ENCODE results near the gene GATC.
"Not testable (repeated sequence)": the region's sequence is repeated elsewhere in the genome, so short reads cannot be mapped to it uniquely, and the experiment has no call there.

Gene GATC

GRCh38 chr12:120432772-120433525, 13.3 kb upstream of the GATC start:
- TF ChIP-seq, protein P1, sequence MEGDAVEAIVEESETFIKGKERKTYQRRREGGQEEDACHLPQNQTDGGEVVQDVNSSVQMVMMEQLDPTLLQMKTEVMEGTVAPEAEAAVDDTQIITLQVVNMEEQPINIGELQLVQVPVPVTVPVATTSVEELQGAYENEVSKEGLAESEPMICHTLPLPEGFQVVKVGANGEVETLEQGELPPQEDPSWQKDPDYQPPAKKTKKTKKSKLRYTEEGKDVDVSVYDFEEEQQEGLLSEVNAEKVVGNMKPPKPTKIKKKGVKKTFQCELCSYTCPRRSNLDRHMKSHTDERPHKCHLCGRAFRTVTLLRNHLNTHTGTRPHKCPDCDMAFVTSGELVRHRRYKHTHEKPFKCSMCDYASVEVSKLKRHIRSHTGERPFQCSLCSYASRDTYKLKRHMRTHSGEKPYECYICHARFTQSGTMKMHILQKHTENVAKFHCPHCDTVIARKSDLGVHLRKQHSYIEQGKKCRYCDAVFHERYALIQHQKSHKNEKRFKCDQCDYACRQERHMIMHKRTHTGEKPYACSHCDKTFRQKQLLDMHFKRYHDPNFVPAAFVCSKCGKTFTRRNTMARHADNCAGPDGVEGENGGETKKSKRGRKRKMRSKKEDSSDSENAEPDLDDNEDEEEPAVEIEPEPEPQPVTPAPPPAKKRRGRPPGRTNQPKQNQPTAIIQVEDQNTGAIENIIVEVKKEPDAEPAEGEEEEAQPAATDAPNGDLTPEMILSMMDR (conservative IDR thresholded peaks at IDR 0.05; ENCODE audit: control insufficient read depth, insufficient read depth, low read depth, low read length): no peak
- no peak for DNase-seq (ENCODE audit: low read depth)
- H3K4me3 ChIP-seq (ENCODE audit: control insufficient read depth, low read depth, low read length): no peak overlapping the region

DNA sequence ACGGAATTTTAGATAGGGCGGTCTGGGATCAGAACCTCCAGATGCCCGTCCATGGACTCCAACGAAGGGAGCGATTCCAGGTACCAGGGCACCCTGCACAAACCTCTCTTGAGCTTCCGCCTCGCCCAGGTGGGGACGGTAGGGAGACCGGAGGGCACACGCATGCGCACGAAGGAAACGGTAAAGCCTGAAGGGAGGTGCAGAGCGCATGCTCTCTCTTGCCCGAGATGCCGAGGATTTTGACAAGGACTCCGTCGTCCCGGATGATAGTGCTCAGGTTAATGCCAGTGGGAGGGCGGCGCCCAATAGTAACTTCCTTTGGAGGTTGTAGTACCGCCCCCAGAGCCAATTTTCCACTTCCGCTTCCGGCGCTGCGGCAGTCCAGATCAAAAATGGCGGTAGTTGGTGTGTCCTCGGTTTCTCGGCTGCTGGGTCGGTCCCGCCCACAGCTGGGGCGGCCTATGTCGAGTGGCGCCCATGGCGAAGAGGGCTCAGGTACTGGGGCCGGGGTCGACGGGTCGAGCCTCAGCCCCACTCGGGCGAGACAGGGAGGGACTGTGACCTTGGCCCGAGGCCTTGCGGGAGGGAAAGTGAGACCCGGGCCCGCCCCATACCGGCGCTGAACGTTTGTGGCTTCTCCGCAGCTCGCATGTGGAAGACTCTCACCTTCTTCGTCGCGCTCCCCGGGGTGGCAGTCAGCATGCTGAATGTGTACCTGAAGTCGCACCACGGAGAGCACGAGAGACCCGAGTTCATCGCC, 8.3 kb upstream of the GATC start, which contains the start of gene COX6A1:
Gene COX6A1 (plus strand): TSS at position 379 of the 760 bp plus-strand sequence. CDS start 14 bp downstream, at position 393.
- DNase-seq (ENCODE audit: low read depth): peak; percentile 95
- TF ChIP-seq, protein P1 (conservative IDR thresholded peaks at IDR 0.05; ENCODE audit: control insufficient read depth, insufficient read depth, low read depth, low read length): no peak
- H3K4me3 ChIP-seq (ENCODE audit: control insufficient read depth, low read depth, low read length): peak within 1 kb of the TSS; percentile 91

DNA sequence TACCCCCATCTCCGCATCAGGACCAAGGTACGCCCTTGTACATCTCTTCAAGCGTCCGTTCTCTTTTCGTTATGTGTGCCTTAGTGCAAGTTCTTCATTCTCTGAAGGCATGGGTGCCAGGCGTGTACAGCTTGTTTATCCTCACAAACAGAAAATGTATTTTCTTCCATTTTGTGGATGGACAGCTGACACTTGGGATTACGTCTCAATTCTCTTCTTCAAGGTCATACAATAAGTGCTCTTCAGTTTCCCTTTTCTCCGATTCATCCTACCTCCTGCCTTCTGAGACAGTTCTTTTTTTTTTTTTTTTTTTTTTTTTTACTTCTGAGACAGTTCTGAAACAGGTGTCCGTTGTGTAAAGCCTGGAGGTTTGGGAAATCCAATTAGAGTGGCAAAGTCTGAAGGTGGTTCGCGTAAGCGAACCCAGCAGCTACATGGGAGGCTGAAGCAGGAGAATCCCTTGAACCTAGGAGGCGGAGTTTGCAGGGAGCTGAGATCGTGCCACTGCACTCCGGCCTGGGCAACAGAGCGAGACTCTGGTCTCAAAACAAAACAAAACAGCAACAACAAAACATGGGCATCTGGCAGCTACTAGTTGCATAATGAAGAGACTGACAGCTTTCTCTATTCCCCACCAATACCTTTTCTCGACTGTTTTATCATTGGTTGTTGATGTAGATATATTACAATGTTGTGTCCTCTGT, 7.6 kb upstream of the GATC start:
- DNase-seq (ENCODE audit: low read depth): no peak
- TF ChIP-seq, protein P1 (conservative IDR thresholded peaks at IDR 0.05; ENCODE audit: control insufficient read depth, insufficient read depth, low read depth, low read length): no peak
- H3K4me3 ChIP-seq (ENCODE audit: control insufficient read depth, low read depth, low read length): peak overlapping the region; percentile 91

DNA sequence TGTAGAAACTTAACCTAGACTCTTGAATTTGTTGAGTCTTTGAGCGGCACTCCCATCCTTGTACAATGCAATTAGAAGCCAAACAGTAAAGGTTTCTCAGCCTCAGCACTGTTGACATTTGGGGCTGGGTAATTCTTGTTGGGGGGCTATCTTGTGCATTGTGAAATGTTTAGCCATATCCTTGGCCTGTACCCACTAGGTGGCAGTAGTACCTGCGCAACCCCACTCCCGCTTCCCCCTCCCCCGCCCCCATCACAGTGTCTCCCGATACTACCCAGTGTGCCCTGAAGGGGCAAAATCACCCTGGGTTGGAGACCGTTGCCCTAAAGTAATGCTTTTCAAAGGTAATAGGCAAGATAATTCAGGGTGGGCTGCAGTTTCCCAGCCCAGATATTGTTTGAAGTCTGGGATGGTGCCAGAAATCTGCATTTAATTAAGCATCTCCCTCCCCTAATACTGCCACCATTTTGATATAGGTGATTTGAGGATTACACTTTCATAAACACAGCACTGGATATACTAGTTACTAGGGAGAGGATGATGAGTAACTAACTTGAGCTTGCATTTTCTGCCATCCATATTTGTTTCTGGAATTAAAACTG, 6.5 kb upstream of the GATC start:
- no peak overlapping the region for H3K4me3 ChIP-seq (ENCODE audit: control insufficient read depth, low read depth, low read length)
- peak; percentile 61 for DNase-seq (ENCODE audit: low read depth)
- TF ChIP-seq, protein P1 (conservative IDR thresholded peaks at IDR 0.05; ENCODE audit: control insufficient read depth, insufficient read depth, low read depth, low read length): peak; percentile 54

GRCh38 chr12:120444676-120445075, 1.6 kb upstream of the GATC start:
- TF ChIP-seq, protein P1 (conservative IDR thresholded peaks at IDR 0.05; ENCODE audit: control insufficient read depth, insufficient read depth, low read depth, low read length): no peak

DNA sequence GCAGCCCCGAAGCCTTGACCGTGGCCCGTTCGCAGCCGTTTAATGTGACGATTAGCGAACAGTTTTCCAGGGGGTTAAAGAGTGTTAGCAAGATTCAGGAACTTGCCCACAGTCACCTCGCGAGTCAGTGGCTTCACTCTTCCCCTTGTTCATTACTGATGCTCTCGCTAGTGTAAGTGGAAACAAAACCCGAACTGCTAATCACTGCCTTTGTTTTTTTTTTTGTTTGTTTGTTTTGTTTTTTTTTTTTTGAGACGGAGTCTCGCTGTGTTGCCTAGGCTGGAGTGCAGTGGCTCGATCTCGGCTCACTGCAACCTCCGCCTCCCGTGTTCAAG, 567 bp downstream of the GATC start:
- DNase-seq (ENCODE audit: low read depth): not testable (repeated sequence)
- peak overlapping the region; percentile 99 for H3K4me3 ChIP-seq (ENCODE audit: control insufficient read depth, low read depth, low read length)

More at GRCh38 chr12:120444676-120445075, 1.6 kb upstream of the GATC start:
- no peak overlapping the region for H3K4me3 ChIP-seq (ENCODE audit: control insufficient read depth, low read depth, low read length)
- no peak for DNase-seq (ENCODE audit: low read depth)
